SK-N-SH treated with all-trans-retinoic acid at 6 μM for 48 hours (cell line): ENCODE measurements around the gene NFKB1.

ENCODE experiments used
- ATAC-seq: fragments of 200-7000 bp; cut with Tn5 transposase; 3 replicates; pipeline ENCODE4 v1.9.1; 2020; ENCODE audit warnings: mild to moderate bottlenecking, moderate library complexity
- ARNTL ChIP-seq: fragments of 450-650 bp; formaldehyde crosslinking; IDR thresholded peaks from 2 replicates; pipeline ENCODE4 v1.5.0; 2020; ENCODE audit warnings: low read depth, mild to moderate bottlenecking, moderate library complexity, borderline replicate concordance
- BACH2 ChIP-seq: fragments of 250-450 bp; sonication (Bioruptor Pico); IDR thresholded peaks from 2 replicates; pipeline ENCODE4 v1.9.0; 2021; ENCODE audit warnings: mild to moderate bottlenecking, borderline replicate concordance
- CSDC2 ChIP-seq: fragments of 250-450 bp; sonication (Bioruptor Pico); IDR thresholded peaks from 2 replicates; pipeline ENCODE4 v1.5.0; 2020; ENCODE audit warnings: mild to moderate bottlenecking, moderate library complexity
- ESRRG ChIP-seq: fragments of 250-450 bp; sonication (Bioruptor Pico); IDR thresholded peaks from 2 replicates; pipeline ENCODE4 v1.6.1; 2021; ENCODE audit warnings: mild to moderate bottlenecking
- GLIS3 ChIP-seq: fragments of 250-450 bp; sonication (Bioruptor Pico); IDR thresholded peaks from 2 replicates; pipeline ENCODE4 v1.5.0; 2020; ENCODE audit warnings: mild to moderate bottlenecking, moderate library complexity
- ISL1 ChIP-seq: fragments of 250-450 bp; sonication (Bioruptor Pico); IDR thresholded peaks from 2 replicates; pipeline ENCODE4 v2.1.2; 2022; ENCODE audit warnings: mild to moderate bottlenecking, moderate library complexity
- PPARA ChIP-seq: fragments of 250-450 bp; sonication (Bioruptor Pico); IDR thresholded peaks from 2 replicates; pipeline ENCODE4 v1.5.0; 2020; ENCODE audit warnings: mild to moderate bottlenecking, borderline replicate concordance
- RARB ChIP-seq: fragments of 250-450 bp; sonication (Bioruptor Pico); IDR thresholded peaks from 2 replicates; pipeline ENCODE4 v1.8.0; 2021; ENCODE audit warnings: mild to moderate bottlenecking, moderate library complexity
- SNAI2 ChIP-seq: fragments of 250-450 bp; sonication (Bioruptor Pico); IDR thresholded peaks from 2 replicates; pipeline ENCODE4 v1.5.0; 2020; ENCODE audit warnings: mild to moderate bottlenecking, moderate library complexity
- TCF4 ChIP-seq: fragments of 250-450 bp; sonication (Bioruptor Pico); IDR thresholded peaks from 2 replicates; pipeline ENCODE4 v1.8.0; 2021; ENCODE audit warnings: mild to moderate bottlenecking, moderate library complexity, borderline replicate concordance
- TOX ChIP-seq: fragments of 250-450 bp; sonication (Bioruptor Pico); IDR thresholded peaks from 2 replicates; pipeline ENCODE4 v1.8.0; 2021; ENCODE audit warnings: mild to moderate bottlenecking, moderate library complexity, borderline replicate concordance
- TSHZ2 ChIP-seq: fragments of 250-450 bp; sonication (Bioruptor Pico); IDR thresholded peaks from 2 replicates; pipeline ENCODE4 v1.5.0; 2020; ENCODE audit warnings: mild to moderate bottlenecking, moderate library complexity
- ZC3H10 ChIP-seq: fragments of 250-450 bp; sonication (Bioruptor Pico); IDR thresholded peaks from 2 replicates; pipeline ENCODE4 v1.5.1; 2021; ENCODE audit warnings: mild to moderate bottlenecking, moderate library complexity
- ZFP3 ChIP-seq: fragments of 250-450 bp; sonication (Bioruptor Pico); IDR thresholded peaks from 2 replicates; pipeline ENCODE4 v1.5.0; 2020; ENCODE audit warnings: mild to moderate bottlenecking, moderate library complexity
- ZFP30 ChIP-seq: fragments of 450-650 bp; formaldehyde crosslinking; IDR thresholded peaks from 2 replicates; pipeline ENCODE4 v1.5.0; 2022; ENCODE audit warnings: mild to moderate bottlenecking, moderate library complexity
- ZNF565 ChIP-seq: fragments of 450-650 bp; formaldehyde crosslinking; conservative IDR thresholded peaks from 2 replicates; pipeline ENCODE4 v1.5.0; 2020; ENCODE audit warnings: low read depth, mild to moderate bottlenecking, moderate library complexity
- ZNF70 ChIP-seq: fragments of 450-650 bp; formaldehyde crosslinking; IDR thresholded peaks from 2 replicates; pipeline ENCODE4 v1.5.0; 2020; ENCODE audit warnings: mild to moderate bottlenecking, moderate library complexity
- ZNF8 ChIP-seq: fragments of 450-650 bp; formaldehyde crosslinking; IDR thresholded peaks from 2 replicates; pipeline ENCODE4 v1.5.0; 2020; ENCODE audit warnings: mild to moderate bottlenecking, moderate library complexity
- TF ChIP-seq, protein P1 (sequence below): fragments of 250-450 bp; sonication (Bioruptor Pico); IDR thresholded peaks from 2 replicates; pipeline ENCODE4 v1.8.0; 2021; ENCODE audit warnings: low read depth, mild to moderate bottlenecking, moderate library complexity, borderline replicate concordance
- TF ChIP-seq, protein P2 (sequence below): fragments of 250-450 bp; sonication (Bioruptor Pico); IDR thresholded peaks from 2 replicates; pipeline ENCODE4 v1.5.1; 2021; ENCODE audit warnings: mild to moderate bottlenecking, moderate library complexity
- TF ChIP-seq, protein P3 (sequence below): fragments of 250-450 bp; sonication (Bioruptor Pico); IDR thresholded peaks from 2 replicates; pipeline ENCODE4 v1.8.0; 2020; ENCODE audit warnings: mild to moderate bottlenecking, moderate library complexity, borderline replicate concordance
- TF ChIP-seq, protein P4 (sequence below): fragments of 250-450 bp; sonication (Bioruptor Pico); IDR thresholded peaks from 2 replicates; pipeline ENCODE4 v1.5.1; 2020; ENCODE audit warnings: low read depth, mild to moderate bottlenecking, moderate library complexity

The NFKB1 gene

GRCh38 chr4:102541697-102542096 is 40.5 kb downstream of the NFKB1 start:
- no peak for ATAC-seq
- no peak for TF ChIP-seq ISL1 (CRISPR knock-in tag)
- TF ChIP-seq ESRRG (CRISPR knock-in tag): no peak
- no peak for TF ChIP-seq PPARA (CRISPR knock-in tag)
- no peak for TF ChIP-seq ZC3H10
- no peak for TF ChIP-seq BACH2
- no peak for TF ChIP-seq ZNF70
- no peak for TF ChIP-seq ARNTL
- TF ChIP-seq TCF4 (CRISPR knock-in tag): no peak

DNA sequence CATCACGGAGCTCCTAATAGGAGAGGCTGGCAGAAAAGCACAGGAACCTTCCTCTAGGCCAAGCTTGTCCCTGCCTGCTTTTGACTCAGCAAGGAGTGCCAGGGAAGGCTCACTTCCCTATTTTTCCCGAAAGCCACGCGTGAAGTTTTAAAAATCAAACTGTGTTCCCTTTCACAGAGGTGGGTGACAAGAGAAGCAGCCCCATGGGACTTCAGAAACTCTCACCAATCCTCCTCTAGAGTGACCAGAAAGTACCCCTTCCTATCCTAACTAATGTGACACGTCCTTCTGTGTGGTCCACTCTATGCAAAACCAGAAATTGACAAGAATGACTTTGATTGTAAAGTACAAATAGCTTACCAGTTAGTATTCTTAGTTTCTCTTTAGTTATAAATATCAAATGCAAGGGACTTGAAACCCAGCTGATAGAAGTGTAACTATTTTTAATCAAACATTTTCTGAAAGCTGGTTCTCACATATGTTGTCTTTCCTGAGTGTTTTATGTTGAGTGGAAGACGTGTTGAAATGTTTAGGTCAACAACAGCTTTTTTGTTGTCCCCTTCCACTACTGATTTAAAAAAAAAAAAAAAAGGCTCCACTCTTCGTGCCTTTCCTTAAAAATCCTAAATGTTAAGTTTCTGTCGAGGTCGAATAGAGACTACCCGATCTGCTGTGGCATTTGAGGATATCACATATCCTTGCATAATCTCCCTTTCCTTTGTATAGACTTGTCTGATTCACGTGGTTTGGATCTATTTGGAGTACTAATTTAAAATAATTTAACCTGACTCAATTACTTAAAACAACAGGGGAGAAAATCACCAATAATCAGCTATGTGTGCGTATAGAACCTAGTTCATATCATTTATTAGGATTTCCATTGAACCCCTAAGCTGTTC is 42.1 kb downstream of the NFKB1 start:
- TF ChIP-seq GLIS3 (CRISPR knock-in tag): no peak
- TF ChIP-seq BACH2: no peak
- no peak for TF ChIP-seq ZNF8
- no peak for TF ChIP-seq ESRRG (CRISPR knock-in tag)
- no peak for TF ChIP-seq ISL1 (CRISPR knock-in tag)
- TF ChIP-seq CSDC2 (CRISPR knock-in tag): no peak
- TF ChIP-seq, protein P1, sequence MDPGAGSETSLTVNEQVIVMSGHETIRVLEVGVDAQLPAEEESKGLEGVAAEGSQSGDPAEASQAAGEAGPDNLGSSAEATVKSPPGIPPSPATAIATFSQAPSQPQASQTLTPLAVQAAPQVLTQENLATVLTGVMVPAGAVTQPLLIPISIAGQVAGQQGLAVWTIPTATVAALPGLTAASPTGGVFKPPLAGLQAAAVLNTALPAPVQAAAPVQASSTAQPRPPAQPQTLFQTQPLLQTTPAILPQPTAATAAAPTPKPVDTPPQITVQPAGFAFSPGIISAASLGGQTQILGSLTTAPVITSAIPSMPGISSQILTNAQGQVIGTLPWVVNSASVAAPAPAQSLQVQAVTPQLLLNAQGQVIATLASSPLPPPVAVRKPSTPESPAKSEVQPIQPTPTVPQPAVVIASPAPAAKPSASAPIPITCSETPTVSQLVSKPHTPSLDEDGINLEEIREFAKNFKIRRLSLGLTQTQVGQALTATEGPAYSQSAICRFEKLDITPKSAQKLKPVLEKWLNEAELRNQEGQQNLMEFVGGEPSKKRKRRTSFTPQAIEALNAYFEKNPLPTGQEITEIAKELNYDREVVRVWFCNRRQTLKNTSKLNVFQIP (CRISPR knock-in tag): no peak
- TF ChIP-seq TOX (CRISPR knock-in tag): no peak
- no peak for TF ChIP-seq TCF4 (CRISPR knock-in tag)
- ATAC-seq: no peak

DNA sequence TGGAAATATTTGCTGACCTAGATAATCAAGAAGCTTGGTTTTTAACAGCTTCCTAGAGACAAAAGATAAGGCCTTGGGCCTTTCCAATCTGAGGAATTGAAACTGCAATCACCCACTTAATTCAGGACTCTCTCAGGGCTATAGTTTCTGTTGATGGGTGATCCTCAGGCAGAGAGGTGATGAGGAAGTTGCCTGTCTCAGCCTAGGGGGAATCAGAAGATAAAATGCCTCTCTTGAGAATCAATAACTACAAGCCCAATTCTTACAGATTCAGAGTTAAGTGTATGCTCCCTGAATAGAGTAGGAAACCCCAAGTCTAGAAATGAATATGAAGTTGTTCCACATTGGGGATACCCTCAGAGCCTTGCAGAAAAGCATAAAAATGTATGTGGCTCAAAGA is 45.5 kb downstream of the NFKB1 start:
- TF ChIP-seq CSDC2 (CRISPR knock-in tag) (no peak), ZNF8 (no peak), ZNF565 (CRISPR knock-in tag) (no peak), TSHZ2 (CRISPR knock-in tag) (no peak), SNAI2 (CRISPR knock-in tag) (no peak), ESRRG (CRISPR knock-in tag) (no peak), ZNF70 (no peak), RARB (no peak), ZFP30 (CRISPR knock-in tag) (no peak), BACH2 (no peak), ISL1 (CRISPR knock-in tag) (no peak), PPARA (CRISPR knock-in tag) (no peak), GLIS3 (CRISPR knock-in tag) (no peak), ZFP3 (CRISPR knock-in tag) (no peak)
- TF ChIP-seq, protein P1 (CRISPR knock-in tag): no peak
- TF ChIP-seq, protein P2, sequence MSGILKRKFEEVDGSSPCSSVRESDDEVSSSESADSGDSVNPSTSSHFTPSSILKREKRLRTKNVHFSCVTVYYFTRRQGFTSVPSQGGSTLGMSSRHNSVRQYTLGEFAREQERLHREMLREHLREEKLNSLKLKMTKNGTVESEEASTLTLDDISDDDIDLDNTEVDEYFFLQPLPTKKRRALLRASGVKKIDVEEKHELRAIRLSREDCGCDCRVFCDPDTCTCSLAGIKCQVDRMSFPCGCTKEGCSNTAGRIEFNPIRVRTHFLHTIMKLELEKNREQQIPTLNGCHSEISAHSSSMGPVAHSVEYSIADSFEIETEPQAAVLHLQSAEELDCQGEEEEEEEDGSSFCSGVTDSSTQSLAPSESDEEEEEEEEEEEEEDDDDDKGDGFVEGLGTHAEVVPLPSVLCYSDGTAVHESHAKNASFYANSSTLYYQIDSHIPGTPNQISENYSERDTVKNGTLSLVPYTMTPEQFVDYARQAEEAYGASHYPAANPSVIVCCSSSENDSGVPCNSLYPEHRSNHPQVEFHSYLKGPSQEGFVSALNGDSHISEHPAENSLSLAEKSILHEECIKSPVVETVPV (CRISPR knock-in tag): no peak
- TF ChIP-seq, protein P3, sequence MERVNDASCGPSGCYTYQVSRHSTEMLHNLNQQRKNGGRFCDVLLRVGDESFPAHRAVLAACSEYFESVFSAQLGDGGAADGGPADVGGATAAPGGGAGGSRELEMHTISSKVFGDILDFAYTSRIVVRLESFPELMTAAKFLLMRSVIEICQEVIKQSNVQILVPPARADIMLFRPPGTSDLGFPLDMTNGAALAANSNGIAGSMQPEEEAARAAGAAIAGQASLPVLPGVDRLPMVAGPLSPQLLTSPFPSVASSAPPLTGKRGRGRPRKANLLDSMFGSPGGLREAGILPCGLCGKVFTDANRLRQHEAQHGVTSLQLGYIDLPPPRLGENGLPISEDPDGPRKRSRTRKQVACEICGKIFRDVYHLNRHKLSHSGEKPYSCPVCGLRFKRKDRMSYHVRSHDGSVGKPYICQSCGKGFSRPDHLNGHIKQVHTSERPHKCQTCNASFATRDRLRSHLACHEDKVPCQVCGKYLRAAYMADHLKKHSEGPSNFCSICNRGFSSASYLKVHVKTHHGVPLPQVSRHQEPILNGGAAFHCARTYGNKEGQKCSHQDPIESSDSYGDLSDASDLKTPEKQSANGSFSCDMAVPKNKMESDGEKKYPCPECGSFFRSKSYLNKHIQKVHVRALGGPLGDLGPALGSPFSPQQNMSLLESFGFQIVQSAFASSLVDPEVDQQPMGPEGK (CRISPR knock-in tag): no peak
- TF ChIP-seq, protein P4, sequence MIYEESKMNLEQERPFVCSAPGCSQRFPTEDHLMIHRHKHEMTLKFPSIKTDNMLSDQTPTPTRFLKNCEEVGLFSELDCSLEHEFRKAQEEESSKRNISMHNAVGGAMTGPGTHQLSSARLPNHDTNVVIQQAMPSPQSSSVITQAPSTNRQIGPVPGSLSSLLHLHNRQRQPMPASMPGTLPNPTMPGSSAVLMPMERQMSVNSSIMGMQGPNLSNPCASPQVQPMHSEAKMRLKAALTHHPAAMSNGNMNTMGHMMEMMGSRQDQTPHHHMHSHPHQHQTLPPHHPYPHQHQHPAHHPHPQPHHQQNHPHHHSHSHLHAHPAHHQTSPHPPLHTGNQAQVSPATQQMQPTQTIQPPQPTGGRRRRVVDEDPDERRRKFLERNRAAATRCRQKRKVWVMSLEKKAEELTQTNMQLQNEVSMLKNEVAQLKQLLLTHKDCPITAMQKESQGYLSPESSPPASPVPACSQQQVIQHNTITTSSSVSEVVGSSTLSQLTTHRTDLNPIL: no peak
- ATAC-seq: no peak
